A549 (cell line): ENCODE measurements around the gene MEOX1. TPM values are rescaled to one million over a fixed set of nuclear protein-coding genes. Genes with fewer than 3 reads are reported as not detected.

Source experiments
- ATAC-seq, 2 experiments: fragments of 200-7000 bp in 1 of 2; fragments of >200 bp in 1 of 2; cut with Nextera tagmentation in 1 of 2; cut with Tn5 transposase in 1 of 2; 3 replicates each; pipeline versions ENCODE4 v1.8.0 to v1.9.1; 2018 to 2020; ENCODE audit warnings: mild to moderate bottlenecking in 1 of 2, moderate library complexity in 1 of 2
- CTCF ChIA-PET: fragments of 300-600 bp; sonication (Branson Sonifier 250); formaldehyde crosslinking; extraction: SDS; loops from one replicate; lab custom pipeline; 2021; ENCODE audit warnings: antibody characterized with exemption, inconsistent platforms; lab: Yijun Ruan, JAX
- POLR2A ChIA-PET: fragments of 350-600 bp; formaldehyde crosslinking; extraction: SDS; loops from one replicate; lab custom pipeline; 2021; ENCODE audit warnings: antibody characterized with exemption, inconsistent platforms; lab: Yijun Ruan, JAX
- DNase-seq, 2 experiments: peaks; one replicate each; pipeline versions ENCODE4 v3.0.0 to v3.0.0-alpha.2; 2011 to 2016; ENCODE audit warnings: low read depth in 1 of 2, low spot score in 1 of 2
- FAIRE-seq: peaks from 2 replicates; lab custom pipeline; 2011; peaks lifted over from hg19 to GRCh38; lab: Jason Lieb, UNC
- H3K27ac ChIP-seq, 2 experiments: fragments of >200 bp; sonication (Bioruptor Twin); formaldehyde crosslinking; 3 replicates each; pipeline ENCODE4 v1.5.1; 2016 to 2017
- H3K4me1 ChIP-seq: fragments of >200 bp; sonication (Bioruptor Twin); formaldehyde crosslinking; 3 replicates; pipeline ENCODE4 v1.6.1; 2016
- H3K4me2 ChIP-seq: fragments of >200 bp; sonication (Bioruptor Twin); formaldehyde crosslinking; 3 replicates; pipeline ENCODE4 v1.6.1; 2016
- H3K4me3 ChIP-seq: fragments of >200 bp; sonication (Bioruptor Twin); formaldehyde crosslinking; 3 replicates; pipeline ENCODE4 v1.5.1; 2016
- H3K9me3 ChIP-seq: fragments of >200 bp; sonication (Bioruptor Twin); formaldehyde crosslinking; 3 replicates; pipeline ENCODE4 v1.6.1; 2016
- BHLHE40 ChIP-seq: IDR thresholded peaks from 2 replicates; pipeline ENCODE4 v1.6.1; 2012; ENCODE audit warnings: low read depth, low read length, inconsistent platforms
- CBX2 ChIP-seq: fragments of 200-600 bp; sonication (generic); IDR thresholded peaks from 2 replicates; pipeline ENCODE4 v1.6.1; 2016; ENCODE audit warnings: low read depth, mild to moderate bottlenecking, borderline replicate concordance
- CBX8 ChIP-seq: fragments of 200-600 bp; sonication (generic); IDR thresholded peaks from 2 replicates; pipeline ENCODE4 v1.6.1; 2016
- CEBPB ChIP-seq, 2 experiments: fragments of >200 bp in 1 of 2; sonication (Bioruptor Twin) in 1 of 2; formaldehyde crosslinking in 1 of 2; IDR thresholded peaks; 2 replicates each; pipeline ENCODE4 v1.6.1; 2012 to 2016
- CHD4 ChIP-seq: fragments of 200-600 bp; sonication (generic); IDR thresholded peaks from 2 replicates; pipeline ENCODE4 v1.6.1; 2016; ENCODE audit warnings: antibody characterized with exemption, mild to moderate bottlenecking, borderline replicate concordance
- EHMT2 ChIP-seq: fragments of 200-600 bp; sonication (generic); IDR thresholded peaks from 2 replicates; pipeline ENCODE4 v1.6.1; 2016; ENCODE audit warnings: antibody characterized with exemption, low read depth, mild to moderate bottlenecking, moderate library complexity
- ESRRA ChIP-seq: fragments of 150-350 bp; IDR thresholded peaks from 2 replicates; pipeline ENCODE4 v1.6.1; 2014; ENCODE audit warnings: mild to moderate bottlenecking, low read length, borderline replicate concordance
- FOSB ChIP-seq: fragments of 250-450 bp; sonication (Bioruptor Pico); IDR thresholded peaks from 2 replicates; pipeline ENCODE4 v1.5.0; 2020; ENCODE audit warnings: mild to moderate bottlenecking, moderate library complexity
- FOXS1 ChIP-seq: fragments of 250-450 bp; sonication (Bioruptor Pico); IDR thresholded peaks from 2 replicates; pipeline ENCODE4 v1.5.0; 2020; ENCODE audit warnings: mild to moderate bottlenecking, moderate library complexity
- GATA3 ChIP-seq: IDR thresholded peaks from 2 replicates; pipeline ENCODE4 v1.6.1; 2012; ENCODE audit warnings: borderline replicate concordance
- HDAC2 ChIP-seq: fragments of 200-600 bp; sonication (generic); IDR thresholded peaks from 2 replicates; pipeline ENCODE4 v1.6.1; 2016
- HOXB5 ChIP-seq: fragments of 250-450 bp; sonication (Bioruptor Pico); IDR thresholded peaks from 2 replicates; pipeline ENCODE4 v1.5.0; 2020; ENCODE audit warnings: mild to moderate bottlenecking, moderate library complexity
- JUN ChIP-seq, 2 experiments: fragments of >200 bp; sonication (Bioruptor Twin); formaldehyde crosslinking; IDR thresholded peaks; 2 replicates in 1 of 2; 3 replicates in 1 of 2; pipeline ENCODE4 v1.6.1; 2016 to 2017
- KDM5A ChIP-seq: fragments of 200-600 bp; sonication (generic); IDR thresholded peaks from 2 replicates; pipeline ENCODE4 v1.6.1; 2016; ENCODE audit warnings: antibody characterized with exemption, mild to moderate bottlenecking
- MAFK ChIP-seq: fragments of 450-650 bp; IDR thresholded peaks from 2 replicates; pipeline ENCODE4 v1.6.1; 2014; ENCODE audit not compliant: partially characterized antibody
- NFE2L2 ChIP-seq: fragments of 150-350 bp; conservative IDR thresholded peaks from 2 replicates; pipeline ENCODE4 v1.6.1; 2014; ENCODE audit warnings: low read length
- PHF8 ChIP-seq: fragments of 200-600 bp; sonication (generic); IDR thresholded peaks from 2 replicates; pipeline ENCODE4 v1.6.1; 2016; ENCODE audit warnings: low read depth, mild to moderate bottlenecking, antibody characterized with exemption, moderate library complexity, borderline replicate concordance
- POLR2AphosphoS2 ChIP-seq: conservative IDR thresholded peaks from 2 replicates; pipeline ENCODE4 v1.6.1; 2012; ENCODE audit warnings: low read length, improper control_type of control experiment, inconsistent platforms
- RAD21 ChIP-seq, 2 experiments: fragments of >200 bp in 1 of 2; sonication (Bioruptor Twin) in 1 of 2; formaldehyde crosslinking in 1 of 2; IDR thresholded peaks in 1 of 2; conservative IDR thresholded peaks in 1 of 2; 2 replicates in 1 of 2; 3 replicates in 1 of 2; pipeline ENCODE4 v1.6.1; 2012 to 2018; ENCODE audit warnings: inconsistent platforms in 1 of 2
- SREBF2 ChIP-seq: fragments of 450-650 bp; IDR thresholded peaks from 2 replicates; pipeline ENCODE4 v1.6.1; 2014; ENCODE audit warnings: mild to moderate bottlenecking, moderate library complexity
- TFCP2L1 ChIP-seq: fragments of 250-450 bp; sonication (Bioruptor Pico); IDR thresholded peaks from 2 replicates; pipeline ENCODE4 v1.5.0; 2021; ENCODE audit warnings: mild to moderate bottlenecking
- TP53 ChIP-seq: fragments of 250-450 bp; sonication (Bioruptor Pico); IDR thresholded peaks from 2 replicates; pipeline ENCODE4 v1.5.0; 2021; ENCODE audit warnings: mild to moderate bottlenecking, moderate library complexity
- USF2 ChIP-seq: fragments of 450-650 bp; IDR thresholded peaks from 2 replicates; pipeline ENCODE4 v1.6.1; 2014; ENCODE audit warnings: antibody characterized with exemption
- ZFP36 ChIP-seq: fragments of 450-650 bp; IDR thresholded peaks from 2 replicates; pipeline ENCODE4 v1.6.1; 2014; ENCODE audit warnings: borderline replicate concordance; ENCODE audit not compliant: partially characterized antibody
- ZSCAN20 ChIP-seq: fragments of 250-450 bp; sonication (Bioruptor Pico); IDR thresholded peaks from 2 replicates; pipeline ENCODE4 v1.8.0; 2022; ENCODE audit warnings: mild to moderate bottlenecking, moderate library complexity
- WGBS: methylation state at CpG from one replicate; pipeline ENCODE4 v1.1.6; 2017; ENCODE audit errors: missing lambda C conversion rate; 5-methylcytosine and 5-hydroxymethylcytosine counted together
- polyA plus RNA-seq, 4 experiments: library from polyadenylated mRNA; depleted of rRNA in 3 of 4; stranded (reverse); fragments of >200 nt; fragmentation: RNase III in 1 of 4; extraction: RNeasy Plus Mini Kit Qiagen cat#74134 plus additional on column Dnase treatment in 1 of 4; gene quantifications; 2 replicates in 3 of 4; 3 replicates in 1 of 4; pipeline ENCODE4 v1.2.3, GENCODE V29; 2011 to 2017
- TF ChIP-seq, protein P1 (sequence below): fragments of 150-350 bp; IDR thresholded peaks from 2 replicates; pipeline ENCODE4 v1.6.1; 2014; ENCODE audit warnings: low read depth, mild to moderate bottlenecking, low read length
- TF ChIP-seq, protein P2 (sequence below): fragments of >200 bp; sonication (Bioruptor Twin); formaldehyde crosslinking; IDR thresholded peaks from 2 replicates; pipeline ENCODE4 v1.6.1; 2016
- TF ChIP-seq, protein P3 (sequence below): fragments of >200 bp; sonication (Bioruptor Twin); formaldehyde crosslinking; IDR thresholded peaks from 3 replicates; pipeline ENCODE4 v1.5.1; 2016

Gene MEOX1
- polyA plus RNA-seq, 2 of the 4 experiments (the other 2 are of a cell fraction) = not detected

DNA sequence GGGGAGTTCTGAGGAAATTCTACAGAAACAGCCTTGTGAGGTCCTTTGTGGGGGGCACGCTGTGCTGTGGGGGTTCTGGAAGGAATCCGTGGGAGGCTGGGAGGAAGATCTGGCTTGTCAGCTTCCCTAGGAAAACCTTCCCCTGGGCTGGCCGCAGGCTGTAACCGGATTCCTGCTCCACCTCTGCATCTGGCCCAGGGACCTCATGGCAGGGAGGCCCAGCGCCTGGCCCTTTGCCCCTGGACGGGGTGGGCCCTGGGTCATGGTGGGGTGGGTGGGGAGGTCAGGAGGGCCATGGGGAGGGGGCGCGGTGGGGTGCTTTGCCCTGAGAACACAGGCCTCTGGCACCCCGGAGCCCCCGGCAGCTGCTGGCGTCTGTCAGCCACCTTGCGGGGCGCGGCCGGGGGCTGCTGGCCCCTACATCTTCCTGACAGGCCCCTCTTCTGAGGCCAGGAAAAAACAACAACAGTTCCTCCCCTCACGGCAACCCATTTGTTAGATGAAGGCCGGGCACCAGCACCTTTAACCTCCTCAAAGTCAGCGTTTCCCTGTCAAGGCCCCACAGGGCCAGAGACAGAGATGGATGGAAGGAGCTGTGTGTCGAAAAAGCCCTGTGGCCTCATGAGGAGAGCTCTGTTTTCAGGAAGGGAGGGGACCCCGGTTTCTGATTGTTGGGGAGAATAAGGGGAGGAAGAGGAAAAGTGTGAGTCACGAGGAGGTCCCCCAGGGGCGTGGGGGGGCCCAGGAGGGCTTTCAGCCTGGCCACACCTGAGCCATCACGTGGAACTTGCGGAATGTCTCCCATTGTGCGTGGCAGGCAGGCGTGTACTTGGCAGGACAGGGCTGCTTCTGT lies 3.6 kb upstream of the MEOX1 start:
- H3K9me3 ChIP-seq = no peaks in the 10 kb centered on the region
- 72% methylated on average over 21 of the region's 26 CpGs for WGBS
- ATAC-seq = peak in 1 of 2 experiments; percentile 16; a peak in 1 of 6 replicates
- no peak for FAIRE-seq
- no peak for DNase-seq
- CTCF ChIA-PET = interaction anchor here (0.6 to 1.6 kb wide), 7 partner anchors 26 to 181 kb away, joined by 3 to 11 read pairs (median 5); partner anchors contain the start of gene DHX8
- POLR2A ChIA-PET = no interaction called here
- no peak overlapping the region for H3K4me2 ChIP-seq
- no peak overlapping the region for H3K4me3 ChIP-seq
- H3K27ac ChIP-seq = no peak overlapping the region; a peak in 1 of 6 replicates
- H3K4me1 ChIP-seq = no peaks in the 10 kb centered on the region
- TF ChIP-seq BHLHE40 (no peak), RAD21 (conservative IDR thresholded peaks at IDR 0.05 in 1 of 2, IDR thresholded peaks at IDR 0.05 in 1 of 2) (no peak), POLR2AphosphoS2 (no peak), ZSCAN20 (CRISPR knock-in tag) (no peak), CBX8 (no peak), CBX2 (no peak), USF2 (no peak), MAFK (no peak), SREBF2 (no peak), JUN (IDR thresholded peaks at IDR 0.05) (no peak), HOXB5 (CRISPR knock-in tag) (no peak), TP53 (no peak), NFE2L2 (no peak), PHF8 (no peak), GATA3 (no peak), EHMT2 (no peak), TFCP2L1 (CRISPR knock-in tag) (no peak)
- TF ChIP-seq, protein P1, sequence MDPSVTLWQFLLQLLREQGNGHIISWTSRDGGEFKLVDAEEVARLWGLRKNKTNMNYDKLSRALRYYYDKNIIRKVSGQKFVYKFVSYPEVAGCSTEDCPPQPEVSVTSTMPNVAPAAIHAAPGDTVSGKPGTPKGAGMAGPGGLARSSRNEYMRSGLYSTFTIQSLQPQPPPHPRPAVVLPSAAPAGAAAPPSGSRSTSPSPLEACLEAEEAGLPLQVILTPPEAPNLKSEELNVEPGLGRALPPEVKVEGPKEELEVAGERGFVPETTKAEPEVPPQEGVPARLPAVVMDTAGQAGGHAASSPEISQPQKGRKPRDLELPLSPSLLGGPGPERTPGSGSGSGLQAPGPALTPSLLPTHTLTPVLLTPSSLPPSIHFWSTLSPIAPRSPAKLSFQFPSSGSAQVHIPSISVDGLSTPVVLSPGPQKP = no peak
- TF ChIP-seq, protein P2, sequence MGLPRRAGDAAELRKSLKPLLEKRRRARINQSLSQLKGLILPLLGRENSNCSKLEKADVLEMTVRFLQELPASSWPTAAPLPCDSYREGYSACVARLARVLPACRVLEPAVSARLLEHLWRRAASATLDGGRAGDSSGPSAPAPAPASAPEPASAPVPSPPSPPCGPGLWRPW = no peak

GRCh38 chr17:43664096-43664495 lies 2.4 kb upstream of the MEOX1 start:
- no peak for FAIRE-seq
- 84% methylated on average over 12 of the region's 12 CpGs for WGBS
- POLR2A ChIA-PET = no interaction called here
- Histone ChIP-seq H3K4me2 (no peak overlapping the region), H3K27ac (no peak overlapping the region), H3K4me3 (no peak overlapping the region)
- TF ChIP-seq CEBPB (IDR thresholded peaks at IDR 0.05) (no peak), CHD4 (no peak), ESRRA (no peak), KDM5A (no peak), FOSB (CRISPR knock-in tag) (no peak), ZFP36 (no peak), FOXS1 (CRISPR knock-in tag) (no peak), CBX2 (no peak), HDAC2 (no peak)
- TF ChIP-seq, protein P3, sequence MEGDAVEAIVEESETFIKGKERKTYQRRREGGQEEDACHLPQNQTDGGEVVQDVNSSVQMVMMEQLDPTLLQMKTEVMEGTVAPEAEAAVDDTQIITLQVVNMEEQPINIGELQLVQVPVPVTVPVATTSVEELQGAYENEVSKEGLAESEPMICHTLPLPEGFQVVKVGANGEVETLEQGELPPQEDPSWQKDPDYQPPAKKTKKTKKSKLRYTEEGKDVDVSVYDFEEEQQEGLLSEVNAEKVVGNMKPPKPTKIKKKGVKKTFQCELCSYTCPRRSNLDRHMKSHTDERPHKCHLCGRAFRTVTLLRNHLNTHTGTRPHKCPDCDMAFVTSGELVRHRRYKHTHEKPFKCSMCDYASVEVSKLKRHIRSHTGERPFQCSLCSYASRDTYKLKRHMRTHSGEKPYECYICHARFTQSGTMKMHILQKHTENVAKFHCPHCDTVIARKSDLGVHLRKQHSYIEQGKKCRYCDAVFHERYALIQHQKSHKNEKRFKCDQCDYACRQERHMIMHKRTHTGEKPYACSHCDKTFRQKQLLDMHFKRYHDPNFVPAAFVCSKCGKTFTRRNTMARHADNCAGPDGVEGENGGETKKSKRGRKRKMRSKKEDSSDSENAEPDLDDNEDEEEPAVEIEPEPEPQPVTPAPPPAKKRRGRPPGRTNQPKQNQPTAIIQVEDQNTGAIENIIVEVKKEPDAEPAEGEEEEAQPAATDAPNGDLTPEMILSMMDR = no peak
- TF ChIP-seq, all 56 proteins: peak for 0
- Histone ChIP-seq H3K4me1 (no peaks in the 10 kb centered on the region), H3K9me3 (no peaks in the 10 kb centered on the region)
- no peak for DNase-seq
- ATAC-seq = no peak
- CTCF ChIA-PET = interaction anchor here (0.8 kb wide), 1 partner anchor 46 kb away, joined by 5 read pairs; no protein-coding TSS in a partner anchor
